PC-9 (cell line): ENCODE data around the gene SUSD1. TPM values are rescaled to one million over a fixed set of nuclear protein-coding genes. Genes with fewer than 3 reads are reported as not detected.

Experiments used
- BruUV-seq: library from RNA; stranded (reverse); fragments of 400-500 nt; replicated peaks from 2 replicates; lab custom pipeline; 2021; lab: Mats Ljungman, UMichigan
- CTCF ChIA-PET: fragments of 300-600 bp; sonication (Branson Sonifier 250); formaldehyde crosslinking; loops from one replicate; lab custom pipeline; 2022; ENCODE audit warnings: antibody characterized with exemption; lab: Charles Lee
- POLR2A ChIA-PET: fragments of 300-600 bp; sonication (Branson Sonifier 250); formaldehyde crosslinking; loops from one replicate; lab custom pipeline; 2022; ENCODE audit warnings: antibody characterized with exemption; ENCODE audit not compliant: unreplicated experiment; lab: Charles Lee
- DNase-seq, 2 experiments: peaks; one replicate each; pipeline versions ENCODE4 v3.0.0 to v3.0.0-alpha.2; 2015 to 2022; ENCODE audit warnings: mixed read lengths in 1 of 2
- H2AFZ ChIP-seq: fragments of 200-600 bp; sonication (generic); 2 replicates; pipeline ENCODE4 v1.8.1; 2017; ENCODE audit warnings: antibody characterized with exemption
- H3F3A ChIP-seq: fragments of 200-600 bp; sonication (generic); 2 replicates; pipeline ENCODE4 v1.8.1; 2017; ENCODE audit warnings: antibody characterized with exemption, mild to moderate bottlenecking, low read depth; ENCODE audit not compliant: insufficient read depth
- H3K27ac ChIP-seq: fragments of 200-600 bp; sonication (generic); 2 replicates; pipeline ENCODE4 v1.6.1; 2016; ENCODE audit warnings: mixed run types
- H3K27me3 ChIP-seq: fragments of 200-600 bp; sonication (generic); 2 replicates; pipeline ENCODE4 v1.6.1; 2016; ENCODE audit warnings: low read depth, mixed run types; ENCODE audit not compliant: insufficient read depth
- H3K36me3 ChIP-seq: fragments of 200-600 bp; sonication (generic); 2 replicates; pipeline ENCODE4 v1.6.1; 2016; ENCODE audit warnings: low read depth, mixed run types
- H3K4me1 ChIP-seq: fragments of 200-600 bp; sonication (generic); replicated peaks from 2 replicates; pipeline ENCODE4 v1.6.1; 2016; ENCODE audit warnings: mixed run types; ENCODE audit not compliant: insufficient read depth
- H3K4me2 ChIP-seq: fragments of 200-600 bp; sonication (generic); 2 replicates; pipeline ENCODE4 v1.6.1; 2017; ENCODE audit warnings: mixed run types
- H3K4me3 ChIP-seq: fragments of 200-600 bp; sonication (generic); 2 replicates; pipeline ENCODE4 v1.6.1; 2016; ENCODE audit warnings: mixed run types
- H3K79me2 ChIP-seq: fragments of 200-600 bp; sonication (generic); 2 replicates; pipeline ENCODE4 v1.6.1; 2017; ENCODE audit warnings: low read depth, mixed run types
- H3K9me2 ChIP-seq: fragments of 200-600 bp; sonication (generic); 2 replicates; pipeline ENCODE4 v1.8.1; 2017; ENCODE audit warnings: mild to moderate bottlenecking; ENCODE audit not compliant: insufficient read depth
- H3K9me3 ChIP-seq: fragments of 200-600 bp; sonication (generic); 2 replicates; pipeline ENCODE4 v1.8.1; 2016; ENCODE audit warnings: low read depth; ENCODE audit not compliant: insufficient read depth
- H4K20me1 ChIP-seq: fragments of 200-600 bp; sonication (generic); 2 replicates; pipeline ENCODE4 v1.8.1; 2017; ENCODE audit not compliant: insufficient read depth
- EZH2 ChIP-seq: fragments of 200-600 bp; sonication (generic); IDR thresholded peaks from 2 replicates; pipeline ENCODE4 v1.8.0; 2017; ENCODE audit warnings: antibody characterized with exemption, low read depth
- intact Hi-C: fragments of 100-400 bp; cut with micrococcal nuclease; formaldehyde crosslinking; loops from one replicate; pipeline ENCODE4 v1.10.0; 2022; ENCODE audit not compliant: unreplicated experiment
- total RNA-seq: library from RNA; stranded (reverse); gene quantifications from 2 replicates; pipeline ENCODE4 v1.2.3, GENCODE V29; 2021
- TF ChIP-seq, protein P1 (sequence below): fragments of 200-600 bp; sonication (generic); conservative IDR thresholded peaks from 2 replicates; pipeline ENCODE4 v1.6.1; 2017; ENCODE audit warnings: mixed run types, antibody characterized with exemption, mild to moderate bottlenecking, moderate library complexity

The SUSD1 gene
- total RNA-seq, 1 experiment from 2014 or later: 23.2 TPM

DNA sequence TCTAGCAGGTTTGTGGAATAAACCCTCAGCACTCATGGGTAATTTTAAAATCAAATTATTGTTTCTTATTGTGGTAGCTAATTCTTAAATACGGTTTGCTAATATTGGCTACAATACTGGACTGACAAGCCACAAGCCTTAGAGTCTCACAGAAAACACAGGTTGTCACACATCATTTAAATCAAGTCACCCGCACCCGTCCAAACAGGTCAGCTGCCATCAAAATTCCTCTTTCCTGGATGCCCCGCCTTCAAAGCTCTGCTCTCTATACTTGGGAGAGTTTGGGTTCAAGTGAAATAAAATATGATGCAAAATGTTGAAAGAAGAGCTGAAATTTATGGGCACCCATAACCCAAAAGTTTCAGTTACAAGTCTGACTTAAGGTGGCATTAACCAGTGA is 12.3 kb upstream of the SUSD1 start:
- H4K20me1 ChIP-seq: no peaks in the 10 kb centered on the region
- H3K9me2 ChIP-seq: no peaks in the 10 kb centered on the region; the same call in 1 of the 2 replicates
- TF ChIP-seq, protein P1, sequence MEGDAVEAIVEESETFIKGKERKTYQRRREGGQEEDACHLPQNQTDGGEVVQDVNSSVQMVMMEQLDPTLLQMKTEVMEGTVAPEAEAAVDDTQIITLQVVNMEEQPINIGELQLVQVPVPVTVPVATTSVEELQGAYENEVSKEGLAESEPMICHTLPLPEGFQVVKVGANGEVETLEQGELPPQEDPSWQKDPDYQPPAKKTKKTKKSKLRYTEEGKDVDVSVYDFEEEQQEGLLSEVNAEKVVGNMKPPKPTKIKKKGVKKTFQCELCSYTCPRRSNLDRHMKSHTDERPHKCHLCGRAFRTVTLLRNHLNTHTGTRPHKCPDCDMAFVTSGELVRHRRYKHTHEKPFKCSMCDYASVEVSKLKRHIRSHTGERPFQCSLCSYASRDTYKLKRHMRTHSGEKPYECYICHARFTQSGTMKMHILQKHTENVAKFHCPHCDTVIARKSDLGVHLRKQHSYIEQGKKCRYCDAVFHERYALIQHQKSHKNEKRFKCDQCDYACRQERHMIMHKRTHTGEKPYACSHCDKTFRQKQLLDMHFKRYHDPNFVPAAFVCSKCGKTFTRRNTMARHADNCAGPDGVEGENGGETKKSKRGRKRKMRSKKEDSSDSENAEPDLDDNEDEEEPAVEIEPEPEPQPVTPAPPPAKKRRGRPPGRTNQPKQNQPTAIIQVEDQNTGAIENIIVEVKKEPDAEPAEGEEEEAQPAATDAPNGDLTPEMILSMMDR: no peak
- TF ChIP-seq EZH2: no peak
- H3K36me3 ChIP-seq: no peaks in the 10 kb centered on the region
- H2AFZ ChIP-seq: no peak overlapping the region
- no TSS peak for BruUV-seq
- no peak overlapping the region for H3K4me2 ChIP-seq
- H3K9me3 ChIP-seq: peaks cover 3% of the 10 kb centered on the region; the same call in 1 of the 2 replicates
- H3K4me3 ChIP-seq: no peak overlapping the region
- CTCF ChIA-PET: interaction anchor here (0.6 kb wide), 2 partner anchors 13 to 159 kb away, joined by 3 to 11 read pairs; no protein-coding TSS in a partner anchor
- intact Hi-C loops: no loop called here
- H3K79me2 ChIP-seq: no peaks in the 10 kb centered on the region
- H3K27me3 ChIP-seq: no peaks in the 10 kb centered on the region
- no peak overlapping the region for H3K27ac ChIP-seq
- DNase-seq: no peak
- H3K4me1 ChIP-seq: no peaks in the 10 kb centered on the region
- 0 out of 2 replicates have a peak, but pooled peaks cover 7% of the 10 kb centered on the region for H3F3A ChIP-seq
- POLR2A ChIA-PET: interaction anchor here (0.6 kb wide), 2 partner anchors 75 to 449 kb away, joined by 6 to 13 read pairs; no protein-coding TSS in a partner anchor

DNA sequence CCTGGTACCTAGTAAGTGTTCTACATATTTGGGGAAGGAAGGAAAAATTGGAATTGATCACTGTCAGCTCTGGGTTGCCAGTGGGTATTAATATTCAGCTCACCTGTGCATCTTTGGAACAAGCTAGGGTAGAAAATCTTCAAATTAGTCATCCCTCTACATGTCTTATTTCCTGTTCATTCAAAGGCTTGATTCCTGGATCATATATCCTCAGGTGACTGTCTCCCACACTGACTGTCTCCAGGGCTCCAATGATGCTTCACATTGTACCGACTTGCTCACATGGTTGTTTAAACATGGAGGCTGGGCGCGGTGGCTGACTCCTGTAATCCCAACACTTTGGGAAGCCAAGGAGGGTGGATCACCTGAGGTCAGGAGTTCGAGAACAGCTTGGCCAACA is 11.6 kb upstream of the SUSD1 start:
- Histone ChIP-seq H3K4me1 (no peaks in the 10 kb centered on the region), H3F3A (peaks cover 8% of the 10 kb centered on the region; the same call in 1 of the 2 replicates), H4K20me1 (no peaks in the 10 kb centered on the region), H2AFZ (no peak overlapping the region), H3K4me3 (no peak overlapping the region), H3K27me3 (no peaks in the 10 kb centered on the region), H3K9me3 (peaks cover 3% of the 10 kb centered on the region; the same call in 1 of the 2 replicates), H3K27ac (no peak overlapping the region), H3K9me2 (no peaks in the 10 kb centered on the region; the same call in 1 of the 2 replicates), H3K36me3 (no peaks in the 10 kb centered on the region), H3K79me2 (no peaks in the 10 kb centered on the region), H3K4me2 (no peak overlapping the region)
- BruUV-seq: no TSS peak
- TF ChIP-seq EZH2: no peak
- TF ChIP-seq, protein P1: no peak
- POLR2A ChIA-PET: interaction anchor here (0.5 kb wide), 1 partner anchor 681 kb away, joined by 4 read pairs; no protein-coding TSS in a partner anchor
- CTCF ChIA-PET: interaction anchor here (0.6 kb wide), 1 partner anchor 159 kb away, joined by 3 read pairs; no protein-coding TSS in a partner anchor
- intact Hi-C loops: no loop called here
- no peak for DNase-seq

DNA sequence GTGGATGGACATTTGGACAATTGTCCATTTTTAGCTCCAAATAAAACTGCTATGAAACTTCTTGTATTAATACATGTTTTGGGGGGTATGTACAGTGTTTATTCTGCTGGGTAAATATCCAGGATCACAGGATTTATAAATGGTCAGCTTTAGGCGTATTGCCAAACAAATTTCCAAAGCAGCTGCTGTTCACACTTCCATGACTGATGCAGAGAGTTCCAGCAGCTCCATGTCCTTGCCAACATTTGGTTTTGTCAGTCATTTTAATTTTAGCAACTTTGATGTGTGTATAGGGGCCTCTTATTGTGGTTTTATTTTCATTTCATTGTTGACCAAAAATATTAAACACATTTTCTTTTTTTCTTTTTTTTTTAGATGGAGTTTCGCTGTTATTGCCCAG is 9.8 kb upstream of the SUSD1 start:
- Histone ChIP-seq H3K79me2 (no peaks in the 10 kb centered on the region), H3K27me3 (no peaks in the 10 kb centered on the region), H3K4me1 (peaks cover 16% of the 10 kb centered on the region), H3K9me3 (no peaks in the 10 kb centered on the region), H2AFZ (no peak overlapping the region), H3F3A (peaks cover 25% of the 10 kb centered on the region), H3K36me3 (no peaks in the 10 kb centered on the region), H4K20me1 (no peaks in the 10 kb centered on the region), H3K4me2 (no peak overlapping the region), H3K27ac (no peak overlapping the region), H3K4me3 (no peak overlapping the region), H3K9me2 (no peaks in the 10 kb centered on the region)
- BruUV-seq: no TSS peak
- intact Hi-C loops: no loop called here
- CTCF ChIA-PET: no interaction called here
- POLR2A ChIA-PET: interaction anchor here (0.7 kb wide), 1 partner anchor 18 kb away, joined by 4 read pairs; no protein-coding TSS in a partner anchor
- no peak for DNase-seq
- TF ChIP-seq EZH2: no peak
- TF ChIP-seq, protein P1: no peak
